OCI-LY1 (cell line): ENCODE measurements around the gene NXN.

Experiments
- EZH2 ChIP-seq: fragments of 200-600 bp; sonication (generic), shearing (Covaris generic); IDR thresholded peaks from 2 replicates; pipeline ENCODE4 v1.8.0; 2017; ENCODE audit warnings: borderline replicate concordance, mixed run types, mild to moderate bottlenecking, antibody characterized with exemption, low read length, moderate library complexity, mixed read lengths
- TF ChIP-seq, protein P1 (sequence below): fragments of 200-600 bp; sonication (generic), shearing (Covaris generic); IDR thresholded peaks from 2 replicates; pipeline ENCODE4 v1.5.1; 2017; ENCODE audit warnings: mild to moderate bottlenecking, antibody characterized with exemption, low read length, moderate library complexity, mixed read lengths

DNA sequence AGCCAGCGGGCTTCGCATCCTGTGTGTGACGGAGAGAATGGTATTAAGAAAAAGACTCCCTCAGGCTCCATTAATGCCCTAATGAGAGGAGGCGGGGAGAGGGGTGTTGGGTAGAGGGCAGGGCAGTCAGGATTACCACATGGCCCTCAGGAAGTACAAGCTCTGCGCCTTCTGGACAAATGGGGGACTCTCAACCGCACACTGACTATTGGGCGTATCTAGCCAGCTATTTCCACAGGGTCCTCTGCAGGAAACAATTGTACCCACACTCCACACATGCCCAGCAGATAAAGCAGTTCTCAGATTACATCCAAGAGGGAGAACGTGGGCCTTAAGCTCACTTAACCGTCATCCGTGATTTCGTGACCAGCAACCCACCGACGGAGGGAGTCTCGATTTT is 14.7 kb downstream of the NXN start:
- TF ChIP-seq, protein P1, sequence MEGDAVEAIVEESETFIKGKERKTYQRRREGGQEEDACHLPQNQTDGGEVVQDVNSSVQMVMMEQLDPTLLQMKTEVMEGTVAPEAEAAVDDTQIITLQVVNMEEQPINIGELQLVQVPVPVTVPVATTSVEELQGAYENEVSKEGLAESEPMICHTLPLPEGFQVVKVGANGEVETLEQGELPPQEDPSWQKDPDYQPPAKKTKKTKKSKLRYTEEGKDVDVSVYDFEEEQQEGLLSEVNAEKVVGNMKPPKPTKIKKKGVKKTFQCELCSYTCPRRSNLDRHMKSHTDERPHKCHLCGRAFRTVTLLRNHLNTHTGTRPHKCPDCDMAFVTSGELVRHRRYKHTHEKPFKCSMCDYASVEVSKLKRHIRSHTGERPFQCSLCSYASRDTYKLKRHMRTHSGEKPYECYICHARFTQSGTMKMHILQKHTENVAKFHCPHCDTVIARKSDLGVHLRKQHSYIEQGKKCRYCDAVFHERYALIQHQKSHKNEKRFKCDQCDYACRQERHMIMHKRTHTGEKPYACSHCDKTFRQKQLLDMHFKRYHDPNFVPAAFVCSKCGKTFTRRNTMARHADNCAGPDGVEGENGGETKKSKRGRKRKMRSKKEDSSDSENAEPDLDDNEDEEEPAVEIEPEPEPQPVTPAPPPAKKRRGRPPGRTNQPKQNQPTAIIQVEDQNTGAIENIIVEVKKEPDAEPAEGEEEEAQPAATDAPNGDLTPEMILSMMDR, result no peak
- TF ChIP-seq EZH2, result no peak
